RWPE2 (cell line): ENCODE measurements around the gene CNPY1.

Source experiments
- ATAC-seq: fragments of 200-7000 bp; cut with Tn5 transposase; 3 replicates; pipeline ENCODE4 v1.9.1; 2021; ENCODE audit warnings: low read depth
- DNase-seq: peaks from one replicate; pipeline ENCODE4 v3.0.0-alpha.2; 2020; ENCODE audit warnings: low spot score
- H3K27ac ChIP-seq: fragments of 450-650 bp; 2 replicates; pipeline ENCODE4 v1.5.1; 2017; ENCODE audit warnings: mild to moderate bottlenecking; ENCODE audit not compliant: poor library complexity, severe bottlenecking
- H3K27me3 ChIP-seq: fragments of 250-450 bp; sonication (Bioruptor Pico); 2 replicates; pipeline ENCODE4 v1.5.1; 2021; ENCODE audit warnings: mild to moderate bottlenecking, moderate library complexity; ENCODE audit not compliant: insufficient read depth, poor library complexity, severe bottlenecking
- H3K36me3 ChIP-seq: fragments of 250-450 bp; sonication (Bioruptor Pico); 2 replicates; pipeline ENCODE4 v1.5.1; 2020; ENCODE audit warnings: low read depth, mild to moderate bottlenecking, moderate library complexity
- H3K4me1 ChIP-seq: fragments of 250-450 bp; sonication (Bioruptor Pico); 2 replicates; pipeline ENCODE4 v1.5.1; 2021; ENCODE audit warnings: mild to moderate bottlenecking, moderate library complexity; ENCODE audit not compliant: insufficient read depth, poor library complexity, severe bottlenecking
- H3K4me3 ChIP-seq: fragments of 250-450 bp; sonication (Bioruptor Pico); 2 replicates; pipeline ENCODE4 v1.5.1; 2021; ENCODE audit warnings: mild to moderate bottlenecking, moderate library complexity; ENCODE audit not compliant: severe bottlenecking
- H3K9me3 ChIP-seq: fragments of 250-450 bp; sonication (Bioruptor Pico); 2 replicates; pipeline ENCODE4 v1.5.1; 2021; ENCODE audit warnings: mild to moderate bottlenecking, moderate library complexity; ENCODE audit not compliant: severe bottlenecking
- TF ChIP-seq, protein P1 (sequence below): fragments of 450-650 bp; IDR thresholded peaks from one replicate; pipeline ENCODE4 v1.5.1; 2017; ENCODE audit warnings: mild to moderate bottlenecking, moderate library complexity; ENCODE audit not compliant: poor library complexity, severe bottlenecking

The CNPY1 gene

DNA sequence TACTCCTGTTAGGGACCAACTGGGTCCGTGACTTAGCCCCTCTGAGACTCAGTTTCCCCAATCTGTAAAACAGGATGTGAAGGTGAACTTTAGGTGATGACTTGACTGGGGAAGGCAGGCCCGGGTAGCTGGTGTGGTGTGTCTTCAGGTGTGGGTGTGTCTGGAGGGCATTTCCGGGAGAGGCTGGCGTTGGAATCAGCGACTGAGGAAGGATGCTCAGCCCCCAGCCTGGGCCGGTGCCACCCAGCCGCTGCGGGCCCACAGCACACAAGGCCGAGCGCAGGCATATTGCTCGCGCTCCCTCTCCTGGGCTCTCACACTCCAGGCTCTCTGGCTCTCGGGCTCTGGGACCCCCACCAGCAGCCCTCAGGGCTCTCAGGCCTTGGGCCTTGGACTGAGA, 31.7 kb upstream of the CNPY1 start:
- no peaks in the 10 kb centered on the region for H3K27me3 ChIP-seq
- no peak for ATAC-seq
- H3K9me3 ChIP-seq = no peaks in the 10 kb centered on the region
- H3K36me3 ChIP-seq = no peaks in the 10 kb centered on the region
- TF ChIP-seq, protein P1, sequence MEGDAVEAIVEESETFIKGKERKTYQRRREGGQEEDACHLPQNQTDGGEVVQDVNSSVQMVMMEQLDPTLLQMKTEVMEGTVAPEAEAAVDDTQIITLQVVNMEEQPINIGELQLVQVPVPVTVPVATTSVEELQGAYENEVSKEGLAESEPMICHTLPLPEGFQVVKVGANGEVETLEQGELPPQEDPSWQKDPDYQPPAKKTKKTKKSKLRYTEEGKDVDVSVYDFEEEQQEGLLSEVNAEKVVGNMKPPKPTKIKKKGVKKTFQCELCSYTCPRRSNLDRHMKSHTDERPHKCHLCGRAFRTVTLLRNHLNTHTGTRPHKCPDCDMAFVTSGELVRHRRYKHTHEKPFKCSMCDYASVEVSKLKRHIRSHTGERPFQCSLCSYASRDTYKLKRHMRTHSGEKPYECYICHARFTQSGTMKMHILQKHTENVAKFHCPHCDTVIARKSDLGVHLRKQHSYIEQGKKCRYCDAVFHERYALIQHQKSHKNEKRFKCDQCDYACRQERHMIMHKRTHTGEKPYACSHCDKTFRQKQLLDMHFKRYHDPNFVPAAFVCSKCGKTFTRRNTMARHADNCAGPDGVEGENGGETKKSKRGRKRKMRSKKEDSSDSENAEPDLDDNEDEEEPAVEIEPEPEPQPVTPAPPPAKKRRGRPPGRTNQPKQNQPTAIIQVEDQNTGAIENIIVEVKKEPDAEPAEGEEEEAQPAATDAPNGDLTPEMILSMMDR = no peak
- no peak overlapping the region for H3K4me3 ChIP-seq
- peaks cover 11% of the 10 kb centered on the region for H3K4me1 ChIP-seq
- H3K27ac ChIP-seq = no peak overlapping the region
- no peak for DNase-seq

DNA sequence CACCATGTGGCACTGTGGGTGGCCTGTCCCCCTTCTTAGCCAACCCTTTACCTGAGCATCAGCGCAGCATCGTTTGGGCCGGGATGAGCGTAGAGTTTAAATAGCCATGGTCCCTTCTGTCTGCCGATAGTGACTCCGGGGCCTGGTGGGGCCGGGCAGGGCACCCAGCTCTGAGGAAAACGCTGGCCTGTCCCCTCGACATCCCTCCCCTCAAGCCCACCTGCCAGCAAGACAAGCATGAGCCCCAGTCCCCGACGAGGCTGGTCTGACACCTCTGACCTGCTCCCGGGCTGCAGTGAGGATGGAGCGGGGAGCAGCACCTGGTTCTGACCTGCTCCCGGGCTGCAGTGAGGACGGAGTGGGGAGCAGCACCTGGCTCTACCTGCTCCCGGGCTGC, 31.1 kb upstream of the CNPY1 start:
- DNase-seq = no peak
- H3K9me3 ChIP-seq = no peaks in the 10 kb centered on the region
- no peak for ATAC-seq
- H3K27ac ChIP-seq = no peak overlapping the region
- no peaks in the 10 kb centered on the region for H3K27me3 ChIP-seq
- no peak overlapping the region for H3K4me3 ChIP-seq
- TF ChIP-seq, protein P1 = no peak
- H3K36me3 ChIP-seq = no peaks in the 10 kb centered on the region
- peaks cover 11% of the 10 kb centered on the region for H3K4me1 ChIP-seq

DNA sequence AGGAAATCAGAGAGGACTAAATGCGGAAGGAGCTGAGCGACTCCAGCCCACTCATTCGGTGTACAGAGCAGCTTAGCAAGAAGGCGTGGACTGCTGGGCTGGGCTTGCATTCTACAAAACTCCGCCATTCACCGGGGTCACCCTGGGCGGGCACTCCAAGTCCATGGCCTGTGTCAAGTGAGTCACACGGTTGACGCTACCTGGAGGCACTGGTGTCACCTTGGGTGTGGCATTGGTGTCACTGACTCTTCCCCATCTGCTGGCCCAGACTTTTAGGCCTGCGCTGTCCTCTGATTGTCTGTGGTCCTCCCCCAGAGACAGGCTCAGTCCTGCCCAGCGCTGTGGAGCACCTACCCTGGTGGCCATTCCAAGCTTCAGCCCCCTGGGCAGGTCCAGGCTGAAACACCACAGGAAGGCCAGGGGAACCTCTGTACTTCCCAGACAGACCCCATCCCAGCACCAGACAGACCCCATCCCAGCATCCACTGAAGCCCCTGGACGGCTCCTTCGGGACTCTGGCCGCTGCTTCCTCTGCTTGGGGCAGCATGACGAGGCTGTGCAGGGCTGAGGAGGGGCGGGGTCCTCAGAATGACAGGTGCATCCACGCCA, 30.6 kb upstream of the CNPY1 start:
- TF ChIP-seq, protein P1 = no peak
- no peaks in the 10 kb centered on the region for H3K9me3 ChIP-seq
- no peaks in the 10 kb centered on the region for H3K36me3 ChIP-seq
- no peaks in the 10 kb centered on the region for H3K27me3 ChIP-seq
- no peak for DNase-seq
- H3K4me1 ChIP-seq = peaks cover 11% of the 10 kb centered on the region
- no peak overlapping the region for H3K4me3 ChIP-seq
- H3K27ac ChIP-seq = no peak overlapping the region
- ATAC-seq = no peak

DNA sequence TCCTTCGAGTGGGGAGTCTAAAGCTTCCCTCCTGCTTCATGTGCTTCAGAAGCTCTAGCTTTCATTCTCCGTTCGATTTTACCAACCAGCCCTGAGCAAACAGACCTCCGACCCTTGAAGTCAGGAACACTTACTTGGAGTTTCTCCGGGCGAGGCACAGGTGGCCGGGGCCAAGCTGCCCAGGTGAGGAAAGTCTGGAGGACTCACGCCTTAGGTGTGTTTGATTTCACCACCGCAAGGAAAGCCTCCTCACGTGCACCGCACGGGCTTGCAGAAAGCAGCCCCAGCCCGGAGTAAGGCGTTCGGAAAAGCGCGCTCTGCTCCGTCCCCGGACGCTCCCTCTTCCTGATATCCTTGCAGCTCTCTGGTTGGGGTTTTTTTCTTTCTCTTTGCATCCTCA, 30.1 kb upstream of the CNPY1 start:
- Histone ChIP-seq H3K9me3 (no peaks in the 10 kb centered on the region), H3K27ac (no peak overlapping the region), H3K4me3 (no peak overlapping the region), H3K4me1 (peaks cover 8% of the 10 kb centered on the region), H3K27me3 (no peaks in the 10 kb centered on the region), H3K36me3 (no peaks in the 10 kb centered on the region)
- DNase-seq (no peak), ATAC-seq (no peak)
- TF ChIP-seq, protein P1 = no peak

DNA sequence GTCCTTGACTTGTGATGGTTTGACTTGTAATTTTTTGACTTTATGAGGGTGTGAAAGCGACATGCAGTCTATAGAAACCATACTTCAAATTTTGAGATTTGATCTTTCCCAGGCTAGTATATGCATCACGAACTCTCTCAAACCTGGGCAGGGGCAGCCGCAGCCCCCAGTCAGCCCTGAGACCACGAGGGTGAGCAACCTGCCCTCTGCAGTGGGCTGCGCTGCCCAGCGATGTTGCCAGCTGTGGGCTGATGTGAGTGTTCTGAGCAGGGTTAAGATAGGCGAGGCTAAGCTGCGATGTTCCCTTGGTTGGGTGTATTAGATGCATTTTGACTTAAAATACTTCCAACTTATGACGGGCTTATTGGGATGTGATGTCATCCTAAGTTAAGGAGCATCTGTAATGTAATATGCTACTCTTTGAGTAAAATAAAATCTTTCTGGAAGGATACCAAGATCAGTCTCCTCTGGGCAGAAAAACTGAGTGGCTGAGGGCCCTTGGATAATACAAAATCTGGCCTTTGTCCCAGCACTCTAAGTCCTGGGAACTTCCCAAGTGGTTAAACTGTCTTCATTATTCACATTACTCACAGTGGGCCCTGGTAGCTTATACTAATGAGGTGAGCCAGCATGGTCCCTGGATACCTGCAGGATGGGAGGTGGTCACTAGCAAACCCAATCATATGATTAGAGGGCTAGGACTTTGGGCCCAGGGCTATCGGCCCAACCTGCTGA, 28.4 kb upstream of the CNPY1 start:
- TF ChIP-seq, protein P1 = no peak
- ATAC-seq = no peak

More for the DNA sequence above, 28.4 kb upstream of the CNPY1 start:
- Histone ChIP-seq H3K27me3 (no peaks in the 10 kb centered on the region), H3K9me3 (no peaks in the 10 kb centered on the region), H3K27ac (no peak overlapping the region), H3K4me3 (no peak overlapping the region), H3K36me3 (no peaks in the 10 kb centered on the region), H3K4me1 (no peaks in the 10 kb centered on the region)
- no peak for DNase-seq
